Medulla oblongata (tissue), 1 donor: ENCODE results near the gene AATK.

ENCODE experiments used
- DNase-seq: peaks from one replicate; pipeline ENCODE4 v3.0.0-alpha.2; 2015; ENCODE audit errors: extremely low spot score

The AATK gene

DNA sequence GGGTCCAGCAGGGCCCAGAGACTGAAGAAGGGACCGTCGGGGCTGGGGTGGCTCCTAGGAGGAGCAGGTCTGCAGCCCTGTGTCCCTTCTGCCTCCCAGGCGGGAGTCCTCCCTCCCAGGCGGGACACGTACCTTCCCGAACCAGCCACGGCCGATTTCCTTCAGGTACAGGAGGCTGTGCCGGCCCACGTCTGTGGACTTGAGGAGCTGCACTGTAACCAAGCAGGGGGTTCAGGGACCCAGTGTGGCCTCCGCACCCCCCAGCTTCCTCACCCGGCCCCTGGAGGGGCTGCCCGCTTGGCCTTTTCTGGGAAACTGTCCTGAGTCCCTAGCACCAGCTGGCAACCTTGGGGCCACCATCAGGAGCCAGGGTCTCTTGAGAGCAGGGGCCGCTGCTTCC, 37.7 kb downstream of the AATK start:
- no peak for DNase-seq

DNA sequence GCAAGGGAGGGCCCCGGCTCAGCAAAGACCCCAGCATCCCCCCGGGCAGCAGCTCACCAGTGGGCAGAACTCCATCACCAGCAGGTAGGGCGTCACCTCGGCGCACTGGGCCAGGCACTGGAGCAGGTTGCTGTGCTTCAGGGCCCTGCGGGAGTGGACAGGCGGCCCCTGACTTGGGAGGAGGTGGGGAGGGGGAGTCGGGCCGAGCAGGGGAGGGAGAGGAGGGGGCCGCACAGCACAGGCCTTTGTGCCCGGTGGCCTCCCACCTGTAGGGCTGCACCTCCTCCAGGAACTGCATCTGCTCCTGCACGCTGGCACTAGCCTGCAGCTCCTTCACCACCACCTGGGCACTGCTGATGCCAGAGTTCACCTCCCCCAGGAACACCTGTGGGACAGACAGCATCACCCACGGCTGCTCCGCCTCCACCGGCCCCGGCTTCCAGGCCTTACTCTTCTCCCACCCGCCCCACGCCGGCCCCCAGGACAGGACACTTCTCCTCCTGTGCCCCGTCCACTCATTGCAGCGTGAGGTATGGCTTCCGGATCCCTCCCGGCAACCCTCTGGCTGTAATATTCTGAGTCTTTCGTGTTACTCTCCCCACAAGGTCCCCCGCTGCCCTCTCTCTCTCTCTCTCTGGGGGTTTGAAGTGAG, 38.4 kb downstream of the AATK start:
- DNase-seq: no peak

DNA sequence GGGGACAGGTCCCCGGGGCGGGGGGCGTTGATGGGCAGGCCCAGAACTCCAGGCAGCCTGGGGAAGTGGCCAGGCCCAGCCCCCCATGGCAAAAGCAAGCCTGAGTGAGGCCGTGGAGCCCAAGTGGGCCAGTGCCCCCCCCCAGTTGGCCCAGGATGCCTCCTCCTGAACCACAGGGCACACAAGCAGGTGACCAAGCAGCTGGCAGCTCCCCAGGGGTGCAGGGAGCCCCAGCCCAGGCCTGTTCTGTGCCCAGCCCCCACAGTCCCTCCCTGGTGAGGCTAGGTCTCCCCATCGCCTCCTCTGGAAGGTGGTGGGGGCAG, 38.9 kb downstream of the AATK start:
- DNase-seq: no peak

- DNase-seq: peak; percentile 72
Observed at GRCh38 chr17:81126281-81127132, 39.5 kb downstream of the AATK start.

DNA sequence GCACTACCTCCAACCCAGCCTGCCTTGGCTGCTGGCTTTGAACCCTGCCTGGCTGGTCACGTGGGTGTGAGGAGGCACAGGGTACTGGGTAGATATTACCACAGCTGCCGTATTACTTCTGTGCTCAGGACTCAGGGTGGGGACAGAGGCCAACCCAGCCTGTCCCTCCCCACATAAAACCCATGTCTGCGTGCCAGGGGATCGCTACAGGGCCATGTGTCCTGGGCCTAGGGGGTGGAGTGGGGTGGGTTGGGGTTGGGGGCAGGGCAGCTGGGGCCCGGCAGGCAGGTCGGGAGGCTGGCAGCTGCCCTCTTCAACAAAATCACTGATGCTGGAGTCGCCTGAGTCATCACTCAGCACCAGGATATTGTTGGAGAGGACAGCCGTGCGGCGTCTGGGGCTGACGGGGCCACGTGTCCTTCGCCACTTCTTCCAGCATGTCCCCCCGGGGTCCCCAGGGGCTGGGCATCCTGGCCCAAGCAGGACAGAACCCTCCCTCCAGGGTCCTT, 40.4 kb downstream of the AATK start:
- DNase-seq: no peak

DNA sequence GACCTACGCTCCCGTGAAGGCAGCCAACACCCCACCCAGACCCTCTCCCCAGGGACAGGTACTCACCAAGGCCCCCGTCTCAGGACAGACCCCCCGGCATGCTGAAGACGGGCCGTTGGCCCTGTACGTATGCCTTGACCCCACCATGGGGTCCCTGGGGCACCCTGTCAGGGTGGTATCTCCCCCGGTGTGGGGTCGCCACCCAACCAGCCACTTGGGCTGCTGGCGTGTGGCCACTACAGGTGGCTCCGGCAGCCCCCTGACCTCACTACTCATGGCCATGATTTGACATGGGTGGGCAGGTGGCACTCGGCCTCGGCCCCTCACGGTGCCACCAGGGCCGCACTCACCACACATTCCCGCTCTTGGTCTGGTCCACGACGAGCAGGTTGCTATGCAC, 41.6 kb downstream of the AATK start:
- no peak for DNase-seq

- no peak for DNase-seq
Observed at GRCh38 chr17:81123052-81124048, 42.7 kb downstream of the AATK start.

DNA sequence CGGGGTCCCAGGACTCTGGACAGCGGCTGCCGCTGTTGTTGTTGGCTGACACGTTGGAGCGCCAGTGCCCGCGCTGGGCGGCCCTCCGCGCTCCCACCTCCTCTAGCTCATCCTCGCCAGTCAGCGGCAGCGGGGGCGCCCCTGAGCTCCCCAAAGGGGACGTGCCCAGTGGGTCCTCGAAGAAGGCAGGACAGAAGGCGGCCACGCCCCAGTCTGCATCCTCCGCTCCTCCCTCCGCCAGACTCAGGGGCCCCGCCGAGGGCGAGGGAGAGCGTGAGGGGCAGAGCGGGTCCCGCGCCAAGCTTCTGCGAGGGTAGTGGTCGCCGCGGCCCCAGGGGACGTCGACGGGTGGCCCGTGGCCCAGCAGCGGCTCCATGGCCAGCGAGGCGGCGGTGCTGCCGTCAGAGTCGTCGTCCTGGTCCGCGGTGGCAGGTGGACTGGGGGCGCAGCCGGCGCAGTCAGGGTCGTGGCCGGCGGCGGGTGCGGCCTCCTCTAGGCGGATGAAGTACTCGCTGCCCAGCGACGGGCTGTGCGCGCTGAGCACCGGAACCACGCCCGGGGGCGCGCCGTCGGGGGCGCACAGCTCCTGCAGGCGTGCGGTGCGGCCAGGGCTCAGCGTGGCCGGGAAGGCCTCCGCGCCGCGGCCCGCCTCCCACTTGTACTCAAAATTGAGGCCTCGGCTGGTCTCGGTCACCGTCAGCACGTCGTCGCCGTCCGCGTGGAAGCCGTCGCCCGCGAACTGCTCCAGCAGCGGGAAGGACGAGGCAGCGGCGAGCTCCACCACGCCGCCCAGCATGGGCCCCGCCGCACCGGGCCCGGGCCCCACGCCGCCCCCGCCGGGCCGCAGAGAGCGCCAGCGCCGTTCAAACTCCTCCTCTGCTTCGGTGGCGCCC, 43.9 kb downstream of the AATK start:
- DNase-seq: no peak

GRCh38 chr17:81120695-81121621, 45.1 kb downstream of the AATK start:
- no peak for DNase-seq

DNA sequence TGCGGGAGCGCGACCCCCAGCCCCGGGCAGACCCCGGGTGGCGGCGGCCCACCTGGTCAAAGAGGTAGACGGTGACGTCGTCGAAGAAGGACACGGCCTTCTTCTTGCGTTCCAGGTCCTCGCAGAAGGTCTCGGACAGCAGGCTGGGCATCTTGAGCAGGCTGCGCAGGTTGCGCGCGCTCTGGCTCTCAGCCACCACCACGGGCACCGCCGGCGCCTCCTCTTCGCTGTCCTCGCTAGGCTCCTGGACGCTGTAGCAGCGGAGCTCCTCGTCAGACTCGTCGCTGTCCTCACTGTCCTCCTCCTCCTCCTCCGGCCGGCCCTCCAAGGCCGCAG, 45.9 kb downstream of the AATK start:
- DNase-seq: no peak

- DNase-seq: peak; percentile 88
Observed at GRCh38 chr17:81119223-81120148, 46.5 kb downstream of the AATK start.

- DNase-seq: no peak
Observed at GRCh38 chr17:81118308-81119221, 47.5 kb downstream of the AATK start.

DNA sequence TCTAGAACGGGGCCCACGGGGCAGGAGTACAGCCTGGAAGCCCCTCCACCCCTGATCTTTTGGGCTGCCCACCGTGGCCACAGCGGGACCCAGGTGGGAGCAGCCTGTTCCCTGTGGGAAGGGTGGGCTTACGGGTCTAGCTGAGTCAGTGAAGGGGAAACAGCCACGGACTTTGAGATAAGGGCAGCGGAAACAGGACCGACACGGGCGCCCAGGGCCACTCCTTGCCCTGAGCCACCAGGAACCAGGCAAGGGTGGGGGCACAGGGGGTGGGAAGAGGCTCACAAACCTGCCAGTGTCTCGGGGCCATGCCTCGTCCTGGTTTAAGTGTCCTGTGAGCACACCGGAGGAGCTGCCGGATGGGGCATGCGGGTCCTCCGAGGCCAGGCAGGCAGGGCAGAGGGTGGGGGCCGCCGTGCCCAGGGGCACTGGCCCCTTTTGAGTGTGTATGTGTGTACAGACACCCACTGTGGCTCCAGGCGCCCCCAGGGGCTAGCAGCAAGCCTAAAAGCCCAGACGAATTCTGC, 48.3 kb downstream of the AATK start:
- no peak for DNase-seq

DNA sequence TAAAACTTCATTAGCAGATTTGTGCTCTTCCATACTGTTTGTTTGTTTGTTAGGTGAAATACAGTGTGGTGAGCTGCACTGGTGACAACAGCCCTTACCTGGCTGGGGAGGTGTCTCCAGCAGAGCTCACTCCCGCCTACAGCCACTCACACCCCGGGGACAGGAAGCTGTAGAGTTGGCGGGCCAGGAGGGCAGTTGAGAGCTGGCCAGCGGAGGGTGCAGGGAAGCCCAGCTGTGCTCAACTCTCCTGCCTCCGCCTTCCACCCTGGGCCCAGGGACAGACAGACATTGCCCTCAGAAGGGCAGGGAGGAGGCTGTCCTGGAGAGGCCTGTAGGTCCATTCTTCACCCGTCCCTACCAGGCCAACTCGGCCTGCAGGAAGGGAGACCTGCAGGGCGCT, 49.3 kb downstream of the AATK start:
- DNase-seq: no peak

- DNase-seq: no peak
Observed at GRCh38 chr17:81115749-81116464, 50.1 kb downstream of the AATK start.

- no peak for DNase-seq
Observed at GRCh38 chr17:81115219-81115618, 50.8 kb downstream of the AATK start.
